RWPE1 (cell line): Measurements from ENCODE around the gene CLCN2.
A peak's percentile ranks its signal among the peaks of the same experiment; 100 is the strongest.

Experiments used
- CTCF ChIA-PET: fragments of 350-600 bp; sonication (Branson Sonifier 250); formaldehyde crosslinking; extraction: SDS; loops from one replicate; lab custom pipeline; 2021; lab: Yijun Ruan, JAX
- POLR2A ChIA-PET: fragments of 400-600 bp; formaldehyde crosslinking; extraction: SDS; loops from one replicate; lab custom pipeline; 2020; ENCODE audit warnings: antibody characterized with exemption; ENCODE audit not compliant: low non-redundant PET; lab: Yijun Ruan, JAX
- DNase-seq: peaks from one replicate; pipeline ENCODE4 v3.0.0; 2012; ENCODE audit warnings: low spot score
- H3K27ac ChIP-seq: fragments of 450-650 bp; 2 replicates; pipeline ENCODE4 v1.5.1; 2017
- TF ChIP-seq, protein P1 (sequence below): fragments of 450-650 bp; conservative IDR thresholded peaks from 2 replicates; pipeline ENCODE4 v1.5.1; 2017; ENCODE audit warnings: low read depth, mild to moderate bottlenecking

CLCN2 gene

DNA sequence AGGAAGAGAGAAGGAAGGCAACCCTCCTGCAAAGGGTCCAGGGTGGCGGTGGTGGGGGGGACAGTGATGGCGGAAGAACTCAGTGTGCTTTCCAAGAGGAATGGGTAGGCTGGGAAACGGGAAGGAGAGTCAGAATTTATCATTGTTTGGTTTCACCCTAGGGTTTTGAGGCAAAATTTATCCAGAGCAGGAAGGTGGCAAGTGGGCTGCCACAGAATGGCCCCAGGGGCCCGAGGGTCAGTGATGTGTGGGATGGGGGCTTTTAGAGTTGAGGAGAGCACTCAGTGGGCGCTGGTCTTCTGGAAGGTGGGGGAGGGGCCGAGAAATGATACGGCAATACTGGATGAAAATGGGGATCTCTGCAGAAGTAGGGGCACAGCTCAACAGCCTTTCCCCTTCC, 23.4 kb downstream of the CLCN2 start:
- CTCF ChIA-PET = interaction anchor here (0.6 to 1.3 kb wide), 3 partner anchors 17 to 246 kb away, joined by 3 read pairs; no protein-coding TSS in a partner anchor
- peak overlapping the region; percentile 94 for H3K27ac ChIP-seq

DNA sequence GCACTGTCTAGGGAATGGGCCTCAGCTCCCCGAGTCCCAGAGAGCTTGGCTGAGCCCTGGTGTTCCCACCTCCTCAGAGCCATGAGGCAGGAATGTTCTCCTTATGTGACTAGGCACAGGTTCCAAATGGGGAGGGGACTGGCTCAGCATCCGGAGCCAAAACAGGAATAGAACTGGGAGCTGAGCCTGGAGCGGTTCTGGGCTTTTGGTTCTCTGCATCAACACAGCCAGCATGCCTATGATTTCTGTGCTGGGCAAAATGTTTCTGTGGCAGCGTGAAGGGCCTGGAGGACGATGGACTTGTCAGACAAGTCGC, 24.0 kb downstream of the CLCN2 start, which contains the start of gene FAM131A:
FAM131A (plus strand) TSS at position 202 of the 316 bp plus-strand sequence; CDS start at position 233, 31 bp downstream.
- TF ChIP-seq, protein P1, sequence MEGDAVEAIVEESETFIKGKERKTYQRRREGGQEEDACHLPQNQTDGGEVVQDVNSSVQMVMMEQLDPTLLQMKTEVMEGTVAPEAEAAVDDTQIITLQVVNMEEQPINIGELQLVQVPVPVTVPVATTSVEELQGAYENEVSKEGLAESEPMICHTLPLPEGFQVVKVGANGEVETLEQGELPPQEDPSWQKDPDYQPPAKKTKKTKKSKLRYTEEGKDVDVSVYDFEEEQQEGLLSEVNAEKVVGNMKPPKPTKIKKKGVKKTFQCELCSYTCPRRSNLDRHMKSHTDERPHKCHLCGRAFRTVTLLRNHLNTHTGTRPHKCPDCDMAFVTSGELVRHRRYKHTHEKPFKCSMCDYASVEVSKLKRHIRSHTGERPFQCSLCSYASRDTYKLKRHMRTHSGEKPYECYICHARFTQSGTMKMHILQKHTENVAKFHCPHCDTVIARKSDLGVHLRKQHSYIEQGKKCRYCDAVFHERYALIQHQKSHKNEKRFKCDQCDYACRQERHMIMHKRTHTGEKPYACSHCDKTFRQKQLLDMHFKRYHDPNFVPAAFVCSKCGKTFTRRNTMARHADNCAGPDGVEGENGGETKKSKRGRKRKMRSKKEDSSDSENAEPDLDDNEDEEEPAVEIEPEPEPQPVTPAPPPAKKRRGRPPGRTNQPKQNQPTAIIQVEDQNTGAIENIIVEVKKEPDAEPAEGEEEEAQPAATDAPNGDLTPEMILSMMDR = no peak
- H3K27ac ChIP-seq = peak within 1 kb of the TSS; percentile 94
- no peak for DNase-seq
- CTCF ChIA-PET = interaction anchor here (0.6 to 0.8 kb wide), 3 partner anchors 9 to 177 kb away, joined by 3 to 4 read pairs (median 3); no protein-coding TSS in a partner anchor
- POLR2A ChIA-PET = interaction anchor here (0.6 kb wide), 1 partner anchor 64 kb away, joined by 3 read pairs; no protein-coding TSS in a partner anchor

More for the DNA sequence above, 23.4 kb downstream of the CLCN2 start:
- TF ChIP-seq, protein P1 = no peak
- DNase-seq = no peak
- POLR2A ChIA-PET = no interaction called here

DNA sequence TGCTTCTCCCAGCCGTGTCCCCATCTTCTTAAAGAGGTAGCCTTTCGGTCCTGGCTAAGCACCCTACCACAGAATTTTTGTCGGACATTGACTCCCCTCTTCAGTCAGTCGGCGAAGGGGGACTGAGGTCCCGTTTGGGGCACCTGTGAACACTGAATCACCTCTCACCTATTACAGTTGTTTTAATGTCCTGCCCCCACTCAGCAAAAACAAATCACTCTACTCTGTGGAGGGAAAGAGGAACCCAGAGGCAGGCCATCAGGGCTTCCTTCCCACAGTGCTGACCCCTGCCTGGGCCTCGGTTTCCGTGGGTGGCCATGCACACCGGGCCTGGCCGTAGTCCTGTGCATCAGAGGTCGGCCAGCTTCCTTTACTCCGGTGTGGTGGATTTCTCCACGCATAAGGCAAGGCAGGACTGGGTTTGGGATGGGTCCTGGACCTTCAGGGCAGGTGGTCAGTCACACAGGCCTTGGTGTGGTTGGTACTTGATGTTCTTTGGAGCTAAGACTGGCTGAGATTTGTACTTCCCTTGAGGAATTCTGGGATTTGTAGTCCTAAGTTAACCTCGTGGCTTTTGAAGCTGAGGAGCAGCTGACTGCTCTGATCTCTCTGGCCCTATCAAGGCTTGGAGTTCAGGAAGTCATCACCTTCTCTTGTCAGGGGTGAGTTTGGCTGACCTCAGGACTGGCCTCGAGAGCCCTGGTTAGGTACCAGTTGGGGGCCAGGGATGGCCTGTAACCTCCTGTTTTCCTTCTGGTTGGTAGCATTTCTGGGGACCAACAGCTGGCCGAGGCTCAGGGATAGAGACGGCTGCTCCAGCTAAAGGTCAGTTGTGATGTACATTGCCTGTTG, 24.6 kb downstream of the CLCN2 start:
- no peak for DNase-seq
- H3K27ac ChIP-seq = peak overlapping the region; percentile 94
- TF ChIP-seq, protein P1 = no peak
- POLR2A ChIA-PET = interaction anchor here (0.6 kb wide), 1 partner anchor 64 kb away, joined by 3 read pairs; no protein-coding TSS in a partner anchor
- CTCF ChIA-PET = interaction anchor here (0.6 to 0.8 kb wide), 3 partner anchors 9 to 177 kb away, joined by 3 to 4 read pairs (median 3); no protein-coding TSS in a partner anchor

DNA sequence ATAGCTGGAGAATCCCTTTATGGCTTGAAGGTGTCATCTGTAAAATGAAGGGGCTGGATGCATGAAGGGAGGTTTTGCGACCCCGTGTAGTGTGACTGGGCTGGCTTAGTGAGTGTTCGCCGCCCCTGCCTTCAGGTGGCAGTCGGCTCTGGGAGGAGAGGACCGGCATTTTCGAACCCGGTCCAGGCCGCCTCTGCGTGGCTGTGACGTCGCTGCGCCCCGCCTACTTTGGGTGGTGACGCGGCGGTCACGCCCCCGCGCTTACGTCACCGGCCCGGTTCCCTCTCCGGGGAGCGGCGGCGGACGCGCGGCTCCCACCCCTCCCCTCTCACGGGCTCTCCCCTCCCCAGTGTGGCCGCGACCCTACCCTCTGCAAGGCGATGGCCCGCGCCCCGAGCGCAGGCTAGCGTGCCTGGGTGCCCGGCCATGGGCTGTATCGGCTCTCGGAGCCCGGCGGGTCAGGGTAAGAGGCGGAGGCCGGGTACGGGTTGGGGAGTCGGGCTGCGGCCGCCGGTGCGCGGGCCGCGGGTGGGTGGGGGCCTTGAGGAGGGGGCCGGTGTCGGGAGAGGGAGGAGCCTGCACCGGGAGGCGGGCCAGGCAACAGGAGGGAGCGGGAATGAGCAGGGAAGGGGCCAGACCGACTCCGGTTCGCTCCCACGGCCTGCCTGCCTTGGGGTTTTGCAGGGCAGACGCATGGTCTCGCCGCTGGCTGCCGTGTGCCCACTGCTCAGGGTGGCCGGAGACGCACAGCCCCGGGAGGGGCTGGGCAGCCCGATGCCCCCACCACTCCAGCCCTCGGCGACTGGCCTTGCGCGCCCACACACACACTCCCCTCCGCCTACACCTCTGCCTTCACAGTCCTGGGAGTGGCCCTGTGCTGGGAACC, 25.5 kb downstream of the CLCN2 start:
- ChIA-PET POLR2A (interaction anchor here (0.6 to 0.7 kb wide), 2 partner anchors 20 to 26 kb away, joined by 3 to 5 read pairs; partner anchors contain the start of genes CLCN2 and POLR2H), CTCF (no interaction called here)
- DNase-seq = peak; percentile 76
- TF ChIP-seq, protein P1 = no peak
- peak overlapping the region; percentile 94 for H3K27ac ChIP-seq

DNA sequence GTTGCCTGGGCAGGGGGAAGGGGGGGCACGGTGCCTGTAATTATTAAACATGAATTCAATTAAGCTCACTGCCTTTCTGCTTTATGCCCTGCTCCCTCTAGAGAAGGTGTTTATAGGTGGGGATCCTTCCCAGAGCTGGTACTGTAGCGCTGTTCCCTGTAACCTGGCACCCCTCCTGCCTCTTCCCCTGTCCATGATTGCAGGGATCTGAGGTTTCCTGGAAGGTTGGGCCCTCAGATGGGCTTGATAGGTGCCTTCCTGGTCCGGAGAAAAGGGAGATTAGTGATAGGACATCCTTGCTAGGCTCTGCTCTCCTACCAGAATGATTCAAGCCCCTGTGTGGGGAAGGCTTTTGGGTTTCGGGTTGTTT, 26.1 kb downstream of the CLCN2 start:
- TF ChIP-seq, protein P1 = no peak
- POLR2A ChIA-PET = interaction anchor here (0.6 to 0.7 kb wide), 2 partner anchors 20 to 26 kb away, joined by 3 to 5 read pairs; partner anchors contain the start of genes CLCN2 and POLR2H
- no peak for DNase-seq
- CTCF ChIA-PET = no interaction called here
- H3K27ac ChIP-seq = peak overlapping the region; percentile 94
